GM23248 (cell line): Measurements from ENCODE around the gene CDK5. TPM values are rescaled to one million over a fixed set of nuclear protein-coding genes. Genes with fewer than 3 reads are reported as not detected.
"Not testable (repeated sequence)": the region's sequence is repeated elsewhere in the genome, so short reads cannot be mapped to it uniquely, and the experiment has no call there.

Source experiments
- DNase-seq: peaks from one replicate; pipeline ENCODE4 v3.0.0-alpha.2; 2015
- H2AFZ ChIP-seq: fragments of 200-600 bp; sonication (generic); 2 replicates; pipeline ENCODE4 v1.6.1; 2016; ENCODE audit warnings: antibody characterized with exemption
- H3F3A ChIP-seq: fragments of 200-600 bp; sonication (generic); 2 replicates; pipeline ENCODE4 v1.6.1; 2016; ENCODE audit warnings: mild to moderate bottlenecking, antibody characterized with exemption, mixed run types; ENCODE audit not compliant: insufficient read depth
- H3K27ac ChIP-seq: fragments of 200-600 bp; sonication (generic); 2 replicates; pipeline ENCODE4 v1.5.1; 2016; ENCODE audit warnings: mild to moderate bottlenecking
- H3K27me3 ChIP-seq: fragments of 200-600 bp; sonication (generic); replicated peaks from 2 replicates; pipeline ENCODE4 v1.6.1; 2016; ENCODE audit warnings: mild to moderate bottlenecking; ENCODE audit not compliant: insufficient read depth
- H3K36me3 ChIP-seq: fragments of 200-600 bp; sonication (generic); 2 replicates; pipeline ENCODE4 v1.6.1; 2016; ENCODE audit warnings: low read depth, mild to moderate bottlenecking
- H3K4me1 ChIP-seq: fragments of 200-600 bp; sonication (generic); 2 replicates; pipeline ENCODE4 v1.6.1; 2016; ENCODE audit warnings: mild to moderate bottlenecking; ENCODE audit not compliant: insufficient read depth
- H3K4me2 ChIP-seq: fragments of 200-600 bp; sonication (generic); one replicate; pipeline ENCODE4 v1.6.1; 2016; ENCODE audit warnings: mild to moderate bottlenecking; ENCODE audit not compliant: unreplicated experiment
- H3K4me3 ChIP-seq: fragments of 200-600 bp; sonication (generic); 2 replicates; pipeline ENCODE4 v1.5.1; 2016; ENCODE audit warnings: mild to moderate bottlenecking
- H3K79me2 ChIP-seq: fragments of 200-600 bp; sonication (generic); 2 replicates; pipeline ENCODE4 v1.6.1; 2016; ENCODE audit warnings: mild to moderate bottlenecking; ENCODE audit not compliant: insufficient read depth
- H3K9ac ChIP-seq: fragments of 200-600 bp; sonication (generic); 2 replicates; pipeline ENCODE4 v1.6.1; 2016; ENCODE audit warnings: mild to moderate bottlenecking
- H3K9me2 ChIP-seq: fragments of 200-600 bp; sonication (generic); 2 replicates; pipeline ENCODE4 v1.6.1; 2016; ENCODE audit warnings: mixed run types, mild to moderate bottlenecking, moderate library complexity; ENCODE audit not compliant: insufficient read depth
- H3K9me3 ChIP-seq: fragments of 200-600 bp; sonication (generic); one replicate; pipeline ENCODE4 v1.6.1; 2017; ENCODE audit warnings: low read depth
- H4K20me1 ChIP-seq: fragments of 200-600 bp; sonication (generic); 2 replicates; pipeline ENCODE4 v1.6.0; 2016; ENCODE audit not compliant: insufficient read depth
- EZH2 ChIP-seq: fragments of 200-600 bp; sonication (generic); IDR thresholded peaks from 2 replicates; pipeline ENCODE4 v1.6.1; 2018; ENCODE audit warnings: antibody characterized with exemption, mild to moderate bottlenecking; ENCODE audit not compliant: insufficient read depth, poor library complexity, severe bottlenecking
- EZH2phosphoT487 ChIP-seq: fragments of 200-600 bp; sonication (generic); IDR thresholded peaks from 2 replicates; pipeline ENCODE4 v1.6.1; 2018; ENCODE audit warnings: antibody characterized with exemption, moderate library complexity, mild to moderate bottlenecking, low read depth; ENCODE audit not compliant: insufficient read depth
- WGBS, 2 experiments: methylation state at CpG; one replicate each; pipeline ENCODE4 v1.1.6; 2015 to 2017; ENCODE audit warnings: low lambda C conversion rate in 2 of 2, low coverage in 1 of 2; ENCODE audit errors: missing lambda C conversion rate in 2 of 2; 5-methylcytosine and 5-hydroxymethylcytosine counted together
- in situ Hi-C: fragments of 300-500 bp; cut with MboI; formaldehyde crosslinking; loops from 2 replicates; pipeline ENCODE4 v1.15.0; 2020
- polyA plus RNA-seq: library from polyadenylated mRNA; unstranded; fragments of >200 nt; fragmentation: Nextera tagmentation; extraction: Ambion mirVana; gene quantifications from 2 replicates; pipeline ENCODE4 v1.2.1, GENCODE V29; 2016
- total RNA-seq: library from RNA; depleted of rRNA; stranded (reverse); fragments of >200 nt; shearing (Covaris generic); gene quantifications from 2 replicates; pipeline ENCODE4 v1.2.3, GENCODE V29; 2014

Gene CDK5
- total and polyA plus RNA-seq, 2 experiments from 2014 or later = 27.6 to 27.7 TPM

- H4K20me1 ChIP-seq = no peaks in the 10 kb centered on the region
- H3K27me3 ChIP-seq = no peaks in the 10 kb centered on the region
- in situ Hi-C loops = no loop called here
- no peak for TF ChIP-seq EZH2phosphoT487
- no peak for TF ChIP-seq EZH2
- peak overlapping the region; percentile 75 for H3K9ac ChIP-seq
- 5 to 9% methylated on average over 50 of the region's 55 CpGs for WGBS, 2 experiments
- H3K79me2 ChIP-seq = no peaks in the 10 kb centered on the region
- no peaks in the 10 kb centered on the region for H3K9me2 ChIP-seq
- H3K4me2 ChIP-seq = peak overlapping the region; percentile 76
- H3K27ac ChIP-seq = no peak overlapping the region
- peak overlapping the region; percentile 91 for H2AFZ ChIP-seq
- no peaks in the 10 kb centered on the region for H3K36me3 ChIP-seq
- no peaks in the 10 kb centered on the region for H3F3A ChIP-seq
- peak overlapping the region; percentile 61 for H3K4me3 ChIP-seq
- DNase-seq = peak; percentile 92
- H3K4me1 ChIP-seq = no peaks in the 10 kb centered on the region
- no peaks in the 10 kb centered on the region for H3K9me3 ChIP-seq
Measured at GRCh38 chr7:151013733-151014497, 43.8 kb downstream of the CDK5 start.

- no peaks in the 10 kb centered on the region for H3F3A ChIP-seq
- no peaks in the 10 kb centered on the region for H3K4me1 ChIP-seq
- H3K9ac ChIP-seq = peak overlapping the region; percentile 75; the same call in 1 of the 2 replicates
- H3K79me2 ChIP-seq = no peaks in the 10 kb centered on the region
- TF ChIP-seq EZH2 (no peak), EZH2phosphoT487 (no peak)
- WGBS, 2 experiments = 6 to 12% methylated on average over 3 to 25 of the region's 26 CpGs
- H3K27me3 ChIP-seq = no peaks in the 10 kb centered on the region
- DNase-seq = no peak
- H3K9me2 ChIP-seq = no peaks in the 10 kb centered on the region
- peak overlapping the region; percentile 61 for H3K4me3 ChIP-seq
- no peak overlapping the region for H3K27ac ChIP-seq
- in situ Hi-C loops = no loop called here
- no peaks in the 10 kb centered on the region for H3K36me3 ChIP-seq
- no peaks in the 10 kb centered on the region for H4K20me1 ChIP-seq
- H3K4me2 ChIP-seq = peak overlapping the region; percentile 76
- H3K9me3 ChIP-seq = no peaks in the 10 kb centered on the region
- H2AFZ ChIP-seq = peak overlapping the region; percentile 91
Measured at GRCh38 chr7:151013356-151013732, 44.4 kb downstream of the CDK5 start.

- no peaks in the 10 kb centered on the region for H3K36me3 ChIP-seq
- no peaks in the 10 kb centered on the region for H3K4me1 ChIP-seq
- no peaks in the 10 kb centered on the region for H3K9me2 ChIP-seq
- H3K27me3 ChIP-seq = no peaks in the 10 kb centered on the region
- no peaks in the 10 kb centered on the region for H3F3A ChIP-seq
- peak; percentile 71 for DNase-seq
- 20 to 21% methylated on average over 23 of the region's 23 CpGs for WGBS, 2 experiments
- H3K4me3 ChIP-seq = 0 out of 2 replicates have a peak overlapping the region, but pooled peaks have one; percentile 61
- no peaks in the 10 kb centered on the region for H3K79me2 ChIP-seq
- TF ChIP-seq EZH2 = no peak
- TF ChIP-seq EZH2phosphoT487 = no peak
- H3K9me3 ChIP-seq = no peaks in the 10 kb centered on the region
- peak overlapping the region; percentile 32 for H3K4me2 ChIP-seq
- H3K27ac ChIP-seq = no peak overlapping the region
- H3K9ac ChIP-seq = peak overlapping the region; percentile 75; the same call in 1 of the 2 replicates
- H4K20me1 ChIP-seq = no peaks in the 10 kb centered on the region
- in situ Hi-C loops = no loop called here
- peak overlapping the region; percentile 91; the same call in 1 of the 2 replicates for H2AFZ ChIP-seq
Measured at GRCh38 chr7:151012911-151013347, 44.8 kb downstream of the CDK5 start.

GRCh38 chr7:151012031-151012692 is 45.5 kb downstream of the CDK5 start:
- H3K79me2 ChIP-seq = no peaks in the 10 kb centered on the region
- H2AFZ ChIP-seq = no peak overlapping the region
- H3K27ac ChIP-seq = no peak overlapping the region
- no peaks in the 10 kb centered on the region for H4K20me1 ChIP-seq
- H3K27me3 ChIP-seq = no peaks in the 10 kb centered on the region
- TF ChIP-seq EZH2phosphoT487 (no peak), EZH2 (no peak)
- 67 to 69% methylated on average over 6 of the region's 6 CpGs for WGBS, 2 experiments
- no peak overlapping the region for H3K4me3 ChIP-seq
- no peaks in the 10 kb centered on the region for H3K9me2 ChIP-seq
- no peaks in the 10 kb centered on the region for H3K36me3 ChIP-seq
- no peak for DNase-seq
- no peaks in the 10 kb centered on the region for H3K4me1 ChIP-seq
- H3K9ac ChIP-seq = no peak overlapping the region
- no peak overlapping the region for H3K4me2 ChIP-seq
- no peaks in the 10 kb centered on the region for H3K9me3 ChIP-seq
- in situ Hi-C loops = no loop called here
- H3F3A ChIP-seq = no peaks in the 10 kb centered on the region

- H3K36me3 ChIP-seq, H3K9me3 ChIP-seq, H4K20me1 ChIP-seq, H3K4me2 ChIP-seq, H2AFZ ChIP-seq, H3K9me2 ChIP-seq, H3F3A ChIP-seq, H3K79me2 ChIP-seq, H3K9ac ChIP-seq, H3K4me3 ChIP-seq, H3K27ac ChIP-seq, H3K4me1 ChIP-seq, DNase-seq, in situ Hi-C loops, H3K27me3 ChIP-seq: not testable (repeated sequence)
- WGBS, 2 experiments = 86 to 87% methylated on average over 12 of the region's 12 CpGs
Measured at GRCh38 chr7:151011616-151012015, 46.1 kb downstream of the CDK5 start.
